ENCODE data around the gene SNX8. TPM values are rescaled to one million over a fixed set of nuclear protein-coding genes. Genes with fewer than 3 reads are reported as not detected.

SNX8 gene
- total RNA-seq, 1 donor from 2014 or later: 12.5 TPM

- no peak overlapping the region for H3K9ac ChIP-seq (ENCODE audit: low read depth in 1 of 3, low read length in 3 of 3)
Observed at GRCh38 chr7:2299131-2299829, 15.0 kb downstream of the SNX8 start.

GRCh38 chr7:2296832-2297231, 17.4 kb downstream of the SNX8 start:
- Histone ChIP-seq H3K9me3 (ENCODE audit: control insufficient read depth in 3 of 3, low read length in 3 of 3) (no peaks in the 10 kb centered on the region), H3K27ac (ENCODE audit: low read depth, low read length) (no peak overlapping the region), H3K9ac (ENCODE audit: low read depth in 1 of 3, low read length in 3 of 3) (no peak overlapping the region), H3K27me3 (ENCODE audit: control insufficient read depth in 3 of 3, insufficient read depth in 3 of 3, low read length in 3 of 3) (no peaks in the 10 kb centered on the region), H3K4me3 (ENCODE audit: low read length in 3 of 3) (no peak overlapping the region), H3K4me1 (ENCODE audit: control insufficient read depth in 3 of 3, insufficient read depth in 3 of 3, low read length in 3 of 3) (no peaks in the 10 kb centered on the region), H3K36me3 (ENCODE audit: control insufficient read depth in 3 of 3, insufficient read depth in 3 of 3, low read length in 3 of 3) (no peaks in the 10 kb centered on the region)

More at GRCh38 chr7:2299131-2299829, 15.0 kb downstream of the SNX8 start:
- no peaks in the 10 kb centered on the region for H3K9me3 ChIP-seq (ENCODE audit: control insufficient read depth in 3 of 3, low read length in 3 of 3)
- peak overlapping the region in 1 of 3 donors; percentile 7 for H3K4me3 ChIP-seq (ENCODE audit: low read length in 3 of 3)
- no peaks in the 10 kb centered on the region for H3K36me3 ChIP-seq (ENCODE audit: control insufficient read depth in 3 of 3, insufficient read depth in 3 of 3, low read length in 3 of 3)
- H3K4me1 ChIP-seq (ENCODE audit: control insufficient read depth in 3 of 3, insufficient read depth in 3 of 3, low read length in 3 of 3): no peaks in the 10 kb centered on the region
- H3K27me3 ChIP-seq (ENCODE audit: control insufficient read depth in 3 of 3, insufficient read depth in 3 of 3, low read length in 3 of 3): no peaks in the 10 kb centered on the region
- H3K27ac ChIP-seq (ENCODE audit: low read depth, low read length): peak overlapping the region; percentile 56

DNA sequence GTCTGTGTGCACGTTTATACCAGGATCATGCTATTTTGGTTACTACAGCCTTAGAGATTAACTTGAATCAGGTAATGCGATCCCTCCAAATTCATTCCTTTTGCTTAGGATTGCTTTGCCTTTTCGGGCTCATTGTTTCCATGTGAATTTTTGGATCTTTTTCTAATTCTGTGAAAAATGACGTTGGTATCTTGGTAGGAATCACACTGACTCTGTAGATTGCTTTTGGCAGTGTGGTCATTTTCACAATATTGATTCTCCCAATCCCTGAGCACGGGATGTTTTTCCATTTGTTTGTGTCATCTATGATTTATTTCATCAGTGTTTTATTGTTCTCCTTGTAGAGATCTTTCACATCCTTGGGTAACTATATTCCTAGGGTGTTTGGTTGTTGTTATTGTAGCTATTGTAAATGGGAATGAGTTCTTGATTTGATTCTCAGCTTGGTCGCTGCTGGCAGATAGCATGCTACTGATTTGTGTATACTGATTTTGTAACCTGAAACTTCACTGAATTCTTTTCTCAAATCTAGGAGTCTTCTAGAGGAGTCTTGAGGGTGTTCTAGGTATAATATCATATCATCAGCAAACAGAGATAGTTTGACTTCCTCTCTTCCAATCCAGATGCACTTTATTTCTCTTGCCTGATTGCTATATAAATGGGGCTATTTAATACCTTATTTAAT, 18.2 kb downstream of the SNX8 start:
- H3K4me1 ChIP-seq (ENCODE audit: control insufficient read depth in 3 of 3, insufficient read depth in 3 of 3, low read length in 3 of 3): no peaks in the 10 kb centered on the region
- H3K36me3 ChIP-seq (ENCODE audit: control insufficient read depth in 3 of 3, insufficient read depth in 3 of 3, low read length in 3 of 3): no peaks in the 10 kb centered on the region
- H3K9me3 ChIP-seq (ENCODE audit: control insufficient read depth in 3 of 3, low read length in 3 of 3): no peaks in the 10 kb centered on the region
- no peaks in the 10 kb centered on the region for H3K27me3 ChIP-seq (ENCODE audit: control insufficient read depth in 3 of 3, insufficient read depth in 3 of 3, low read length in 3 of 3)
- no peak overlapping the region for H3K27ac ChIP-seq (ENCODE audit: low read depth, low read length)
- no peak overlapping the region for H3K9ac ChIP-seq (ENCODE audit: low read depth in 1 of 3, low read length in 3 of 3)
- no peak overlapping the region for H3K4me3 ChIP-seq (ENCODE audit: low read length in 3 of 3)

GRCh38 chr7:2290877-2291276, 23.4 kb downstream of the SNX8 start:
- Histone ChIP-seq H3K36me3 (ENCODE audit: control insufficient read depth in 3 of 3, insufficient read depth in 3 of 3, low read length in 3 of 3) (no peaks in the 10 kb centered on the region), H3K9me3 (ENCODE audit: control insufficient read depth in 3 of 3, low read length in 3 of 3) (no peaks in the 10 kb centered on the region), H3K27ac (ENCODE audit: low read depth, low read length) (no peak overlapping the region), H3K27me3 (ENCODE audit: control insufficient read depth in 3 of 3, insufficient read depth in 3 of 3, low read length in 3 of 3) (no peaks in the 10 kb centered on the region), H3K9ac (ENCODE audit: low read depth in 1 of 3, low read length in 3 of 3) (no peak overlapping the region), H3K4me3 (ENCODE audit: low read length in 3 of 3) (no peak overlapping the region), H3K4me1 (ENCODE audit: control insufficient read depth in 3 of 3, insufficient read depth in 3 of 3, low read length in 3 of 3) (no peaks in the 10 kb centered on the region)

DNA sequence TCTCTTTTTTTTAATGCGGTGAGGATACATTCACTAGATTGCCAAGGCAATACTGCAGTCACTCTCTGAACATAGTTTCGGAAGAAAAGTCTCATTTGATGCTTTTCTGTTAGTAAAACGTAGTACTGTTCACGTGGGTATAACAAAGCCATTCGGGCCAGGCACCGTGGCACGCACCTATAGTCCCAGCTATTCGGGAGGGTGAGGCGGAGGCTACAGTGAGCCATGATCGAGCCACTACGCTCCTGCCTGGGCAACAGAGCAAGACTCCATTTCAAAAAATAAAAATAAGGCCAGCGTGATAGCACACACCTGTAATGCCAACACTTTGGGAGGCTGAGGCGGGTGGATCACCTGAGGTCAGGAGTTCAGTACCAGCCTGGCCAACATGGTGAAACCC, 24.6 kb downstream of the SNX8 start:
- no peak overlapping the region for H3K4me3 ChIP-seq (ENCODE audit: low read length in 3 of 3)
- no peaks in the 10 kb centered on the region for H3K4me1 ChIP-seq (ENCODE audit: control insufficient read depth in 3 of 3, insufficient read depth in 3 of 3, low read length in 3 of 3)
- no peak overlapping the region for H3K9ac ChIP-seq (ENCODE audit: low read depth in 1 of 3, low read length in 3 of 3)
- H3K36me3 ChIP-seq (ENCODE audit: control insufficient read depth in 3 of 3, insufficient read depth in 3 of 3, low read length in 3 of 3): no peaks in the 10 kb centered on the region
- H3K27me3 ChIP-seq (ENCODE audit: control insufficient read depth in 3 of 3, insufficient read depth in 3 of 3, low read length in 3 of 3): no peaks in the 10 kb centered on the region
- H3K9me3 ChIP-seq (ENCODE audit: control insufficient read depth in 3 of 3, low read length in 3 of 3): no peaks in the 10 kb centered on the region
- H3K27ac ChIP-seq (ENCODE audit: low read depth, low read length): no peak overlapping the region

DNA sequence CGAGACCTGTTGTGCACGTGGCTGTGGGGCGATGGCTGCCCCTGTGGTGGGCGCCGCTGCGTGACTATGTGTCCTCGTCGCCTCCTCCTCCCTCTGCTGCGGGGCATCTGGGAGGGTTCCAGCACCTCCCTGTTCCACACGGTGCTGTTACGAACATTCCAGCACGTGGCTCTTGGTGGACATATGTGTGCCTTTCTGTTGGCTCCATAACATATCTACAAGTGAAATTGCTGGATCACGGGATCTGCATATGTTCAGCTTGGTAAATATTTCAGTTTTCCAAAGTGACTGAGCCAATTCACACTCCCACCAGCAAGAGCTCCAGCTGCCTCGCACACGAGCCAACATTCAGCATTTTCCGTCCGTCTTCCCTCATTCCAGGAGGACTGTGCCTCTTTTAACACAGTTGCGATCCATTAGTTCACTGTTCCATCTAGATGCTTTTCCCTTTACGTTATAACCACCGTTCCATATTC, 25.1 kb downstream of the SNX8 start:
- H3K4me1 ChIP-seq (ENCODE audit: control insufficient read depth in 3 of 3, insufficient read depth in 3 of 3, low read length in 3 of 3): no peaks in the 10 kb centered on the region
- H3K27ac ChIP-seq (ENCODE audit: low read depth, low read length): no peak overlapping the region
- no peaks in the 10 kb centered on the region for H3K9me3 ChIP-seq (ENCODE audit: control insufficient read depth in 3 of 3, low read length in 3 of 3)
- no peaks in the 10 kb centered on the region for H3K27me3 ChIP-seq (ENCODE audit: control insufficient read depth in 3 of 3, insufficient read depth in 3 of 3, low read length in 3 of 3)
- H3K36me3 ChIP-seq (ENCODE audit: control insufficient read depth in 3 of 3, insufficient read depth in 3 of 3, low read length in 3 of 3): no peaks in the 10 kb centered on the region
- H3K9ac ChIP-seq (ENCODE audit: low read depth in 1 of 3, low read length in 3 of 3): no peak overlapping the region
- H3K4me3 ChIP-seq (ENCODE audit: low read length in 3 of 3): no peak overlapping the region

DNA sequence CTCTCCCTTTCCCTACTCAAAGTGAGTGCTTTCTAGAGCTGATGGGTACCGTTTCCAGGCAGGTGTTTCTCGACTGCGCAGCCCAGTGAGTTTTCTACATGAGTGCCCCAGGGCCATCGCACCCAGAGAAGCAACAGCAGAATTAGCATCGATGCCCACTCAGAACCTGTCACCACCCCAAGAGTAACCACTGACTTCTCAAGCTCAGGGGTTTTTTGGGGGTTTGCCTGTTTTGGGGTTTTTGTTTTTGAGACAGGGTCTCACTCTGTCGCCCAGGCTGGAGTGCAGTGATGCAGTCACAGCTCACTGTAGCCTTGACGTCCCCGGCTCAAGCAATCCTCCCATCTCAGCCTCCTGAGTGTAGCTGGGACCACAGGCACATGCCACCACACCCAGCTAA, 25.7 kb downstream of the SNX8 start:
- H3K27me3 ChIP-seq (ENCODE audit: control insufficient read depth in 3 of 3, insufficient read depth in 3 of 3, low read length in 3 of 3): no peaks in the 10 kb centered on the region
- H3K4me1 ChIP-seq (ENCODE audit: control insufficient read depth in 3 of 3, insufficient read depth in 3 of 3, low read length in 3 of 3): no peaks in the 10 kb centered on the region
- H3K36me3 ChIP-seq (ENCODE audit: control insufficient read depth in 3 of 3, insufficient read depth in 3 of 3, low read length in 3 of 3): no peaks in the 10 kb centered on the region
- no peak overlapping the region for H3K4me3 ChIP-seq (ENCODE audit: low read length in 3 of 3)
- H3K27ac ChIP-seq (ENCODE audit: low read depth, low read length): no peak overlapping the region
- H3K9me3 ChIP-seq (ENCODE audit: control insufficient read depth in 3 of 3, low read length in 3 of 3): no peaks in the 10 kb centered on the region
- no peak overlapping the region for H3K9ac ChIP-seq (ENCODE audit: low read depth in 1 of 3, low read length in 3 of 3)

GRCh38 chr7:2287745-2288144, 26.5 kb downstream of the SNX8 start:
- Histone ChIP-seq H3K9me3 (ENCODE audit: control insufficient read depth in 3 of 3, low read length in 3 of 3) (no peaks in the 10 kb centered on the region), H3K9ac (ENCODE audit: low read depth in 1 of 3, low read length in 3 of 3) (no peak overlapping the region), H3K27me3 (ENCODE audit: control insufficient read depth in 3 of 3, insufficient read depth in 3 of 3, low read length in 3 of 3) (no peaks in the 10 kb centered on the region), H3K4me3 (ENCODE audit: low read length in 3 of 3) (no peak overlapping the region), H3K27ac (ENCODE audit: low read depth, low read length) (no peak overlapping the region), H3K4me1 (ENCODE audit: control insufficient read depth in 3 of 3, insufficient read depth in 3 of 3, low read length in 3 of 3) (no peaks in the 10 kb centered on the region), H3K36me3 (ENCODE audit: control insufficient read depth in 3 of 3, insufficient read depth in 3 of 3, low read length in 3 of 3) (no peaks in the 10 kb centered on the region)

GRCh38 chr7:2283074-2283473, 31.2 kb downstream of the SNX8 start:
- Histone ChIP-seq H3K27me3 (ENCODE audit: control insufficient read depth in 3 of 3, insufficient read depth in 3 of 3, low read length in 3 of 3) (no peaks in the 10 kb centered on the region), H3K9ac (ENCODE audit: low read depth in 1 of 3, low read length in 3 of 3) (no peak overlapping the region), H3K36me3 (ENCODE audit: control insufficient read depth in 3 of 3, insufficient read depth in 3 of 3, low read length in 3 of 3) (no peaks in the 10 kb centered on the region), H3K9me3 (ENCODE audit: control insufficient read depth in 3 of 3, low read length in 3 of 3) (no peaks in the 10 kb centered on the region), H3K27ac (ENCODE audit: low read depth, low read length) (no peak overlapping the region), H3K4me3 (ENCODE audit: low read length in 3 of 3) (no peak overlapping the region), H3K4me1 (ENCODE audit: control insufficient read depth in 3 of 3, insufficient read depth in 3 of 3, low read length in 3 of 3) (peaks cover 0 to 9% (median 4%) of the 10 kb centered on the region in 3 donors)

- peaks cover 0 to 9% (median 4%) of the 10 kb centered on the region in 3 donors for H3K4me1 ChIP-seq (ENCODE audit: control insufficient read depth in 3 of 3, insufficient read depth in 3 of 3, low read length in 3 of 3)
- no peak overlapping the region for H3K27ac ChIP-seq (ENCODE audit: low read depth, low read length)
- H3K27me3 ChIP-seq (ENCODE audit: control insufficient read depth in 3 of 3, insufficient read depth in 3 of 3, low read length in 3 of 3): no peaks in the 10 kb centered on the region
- H3K4me3 ChIP-seq (ENCODE audit: low read length in 3 of 3): no peak overlapping the region
- no peaks in the 10 kb centered on the region for H3K9me3 ChIP-seq (ENCODE audit: control insufficient read depth in 3 of 3, low read length in 3 of 3)
- peaks cover 2 to 4% (median 3%) of the 10 kb centered on the region in 3 donors for H3K36me3 ChIP-seq (ENCODE audit: control insufficient read depth in 3 of 3, insufficient read depth in 3 of 3, low read length in 3 of 3)
- H3K9ac ChIP-seq (ENCODE audit: low read depth in 1 of 3, low read length in 3 of 3): peak overlapping the region in 1 of 3 donors; percentile 62
Observed at GRCh38 chr7:2282185-2282751, 32.0 kb downstream of the SNX8 start.

Measured in skeletal muscle tissue (tissue), 4 donors.